ENCODE data around the gene CCDC172.
"Not testable (repeated sequence)": the region's sequence is repeated elsewhere in the genome, so short reads cannot be mapped to it uniquely, and the experiment has no call there.

Gene CCDC172

GRCh38 chr10:116364868-116365267, 40.6 kb downstream of the CCDC172 start:
- ChIA-PET CTCF (interaction anchor here (0.6 kb wide), 1 partner anchor 21 kb away, joined by 3 read pairs; no protein-coding TSS in a partner anchor), POLR2A (no interaction called here)
- Histone ChIP-seq H3K27ac (ENCODE audit: insufficient read depth in 1 of 2, low read depth in 1 of 2, low read length in 2 of 2, poor library complexity in 1 of 2, severe bottlenecking in 2 of 2) (no peak overlapping the region), H3K9me3 (ENCODE audit: control extremely low read depth in 1 of 5, control insufficient read depth in 4 of 5, insufficient read depth in 2 of 5, low read depth in 1 of 5, low read length in 4 of 5) (peaks cover 0 to 1% (median 0%) of the 10 kb centered on the region in 5 experiments), H3K4me3 (ENCODE audit: control insufficient read depth in 1 of 7, extremely low read depth in 1 of 7, insufficient read depth in 4 of 7, low read depth in 2 of 7, low read length in 6 of 7) (no peak overlapping the region), H3K27me3 (replicated peaks in 2 of 5; ENCODE audit: control insufficient read depth in 4 of 5, insufficient read depth in 5 of 5, low read length in 4 of 5) (peaks cover 0 to 5% (median 0%) of the 10 kb centered on the region in 5 experiments), H3K4me1 (ENCODE audit: control extremely low read depth in 1 of 4, control insufficient read depth in 4 of 4, insufficient read depth in 4 of 4, low read length in 3 of 4) (no peaks in the 10 kb centered on the region), H3K36me3 (ENCODE audit: control insufficient read depth in 4 of 4, insufficient read depth in 4 of 4, low read length in 3 of 4) (no peaks in the 10 kb centered on the region)
- no peak for DNase-seq

- no peaks in the 10 kb centered on the region for H3K4me1 ChIP-seq (ENCODE audit: control extremely low read depth in 1 of 4, control insufficient read depth in 4 of 4, insufficient read depth in 4 of 4, low read length in 3 of 4)
- no peak overlapping the region for H3K27ac ChIP-seq (ENCODE audit: insufficient read depth in 1 of 2, low read depth in 1 of 2, low read length in 2 of 2, poor library complexity in 1 of 2, severe bottlenecking in 2 of 2)
- H3K36me3 ChIP-seq (ENCODE audit: control insufficient read depth in 4 of 4, insufficient read depth in 4 of 4, low read length in 3 of 4) = no peaks in the 10 kb centered on the region
- DNase-seq = no peak
- ChIA-PET CTCF (no interaction called here), POLR2A (no interaction called here)
- no peak overlapping the region for H3K4me3 ChIP-seq (ENCODE audit: control insufficient read depth in 1 of 7, extremely low read depth in 1 of 7, insufficient read depth in 4 of 7, low read depth in 2 of 7, low read length in 6 of 7)
- 30% methylated on average over 1 of the region's 1 CpG for WGBS (ENCODE audit: insufficient coverage)
- no peaks in the 10 kb centered on the region for H3K9me3 ChIP-seq (ENCODE audit: control extremely low read depth in 1 of 5, control insufficient read depth in 4 of 5, insufficient read depth in 2 of 5, low read depth in 1 of 5, low read length in 4 of 5)
- H3K27me3 ChIP-seq (replicated peaks in 2 of 5; ENCODE audit: control insufficient read depth in 4 of 5, insufficient read depth in 5 of 5, low read length in 4 of 5) = peaks cover 0 to 1% (median 0%) of the 10 kb centered on the region in 5 experiments
Observed at GRCh38 chr10:116371737-116372136, 47.5 kb downstream of the CCDC172 start.

GRCh38 chr10:116382290-116382689, 58.0 kb downstream of the CCDC172 start:
- CTCF ChIA-PET = interaction anchor here (0.6 kb wide), 2 partner anchors 20 to 581 kb away, joined by 3 to 5 read pairs; no protein-coding TSS in a partner anchor
- WGBS (ENCODE audit: insufficient coverage) = 96% methylated on average over 4 of the region's 5 CpGs

GRCh38 chr10:116385311-116385710, 61.1 kb downstream of the CCDC172 start:
- no peaks in the 10 kb centered on the region for H3K4me1 ChIP-seq (ENCODE audit: control extremely low read depth in 1 of 4, control insufficient read depth in 4 of 4, insufficient read depth in 4 of 4, low read length in 3 of 4)

More at GRCh38 chr10:116382290-116382689, 58.0 kb downstream of the CCDC172 start:
- Histone ChIP-seq H3K9me3 (ENCODE audit: control extremely low read depth in 1 of 5, control insufficient read depth in 4 of 5, insufficient read depth in 2 of 5, low read depth in 1 of 5, low read length in 4 of 5) (no peaks in the 10 kb centered on the region), H3K4me1 (ENCODE audit: control extremely low read depth in 1 of 4, control insufficient read depth in 4 of 4, insufficient read depth in 4 of 4, low read length in 3 of 4) (no peaks in the 10 kb centered on the region), H3K27ac (ENCODE audit: insufficient read depth in 1 of 2, low read depth in 1 of 2, low read length in 2 of 2, poor library complexity in 1 of 2, severe bottlenecking in 2 of 2) (no peak overlapping the region), H3K4me3 (ENCODE audit: control insufficient read depth in 1 of 7, extremely low read depth in 1 of 7, insufficient read depth in 4 of 7, low read depth in 2 of 7, low read length in 6 of 7) (no peak overlapping the region), H3K27me3 (replicated peaks in 2 of 5; ENCODE audit: control insufficient read depth in 4 of 5, insufficient read depth in 5 of 5, low read length in 4 of 5) (peaks cover 0 to 3% (median 0%) of the 10 kb centered on the region in 5 experiments), H3K36me3 (ENCODE audit: control insufficient read depth in 4 of 4, insufficient read depth in 4 of 4, low read length in 3 of 4) (no peaks in the 10 kb centered on the region)
- no peak for DNase-seq
- POLR2A ChIA-PET = no interaction called here

GRCh38 chr10:116385994-116386809, 62.0 kb downstream of the CCDC172 start:
- no peaks in the 10 kb centered on the region for H3K9me3 ChIP-seq (ENCODE audit: control extremely low read depth in 1 of 5, control insufficient read depth in 4 of 5, insufficient read depth in 2 of 5, low read depth in 1 of 5, low read length in 4 of 5)
- H3K4me1 ChIP-seq (ENCODE audit: control extremely low read depth in 1 of 4, control insufficient read depth in 4 of 4, insufficient read depth in 4 of 4, low read length in 3 of 4) = no peaks in the 10 kb centered on the region
- WGBS (ENCODE audit: insufficient coverage) = no CpG with 5 or more reads among the region's 1 CpG
- DNase-seq = peak; percentile 18 to 38 (median 38)
- no peak overlapping the region for H3K4me3 ChIP-seq (ENCODE audit: control insufficient read depth in 1 of 7, extremely low read depth in 1 of 7, insufficient read depth in 4 of 7, low read depth in 2 of 7, low read length in 6 of 7)
- no peaks in the 10 kb centered on the region for H3K36me3 ChIP-seq (ENCODE audit: control insufficient read depth in 4 of 4, insufficient read depth in 4 of 4, low read length in 3 of 4)
- H3K27ac ChIP-seq (ENCODE audit: insufficient read depth in 1 of 2, low read depth in 1 of 2, low read length in 2 of 2, poor library complexity in 1 of 2, severe bottlenecking in 2 of 2) = no peak overlapping the region
- ChIA-PET CTCF (interaction anchor here (0.9 to 2.1 kb wide), 4 partner anchors 22 to 679 kb away, joined by 3 to 8 read pairs (median 4); no protein-coding TSS in a partner anchor), POLR2A (no interaction called here)
- H3K27me3 ChIP-seq (replicated peaks in 2 of 5; ENCODE audit: control insufficient read depth in 4 of 5, insufficient read depth in 5 of 5, low read length in 4 of 5) = peaks cover 0 to 5% (median 2%) of the 10 kb centered on the region in 5 experiments

More at GRCh38 chr10:116385311-116385710, 61.1 kb downstream of the CCDC172 start:
- POLR2A ChIA-PET = no interaction called here
- H3K4me3 ChIP-seq (ENCODE audit: control insufficient read depth in 1 of 7, extremely low read depth in 1 of 7, insufficient read depth in 4 of 7, low read depth in 2 of 7, low read length in 6 of 7) = no peak overlapping the region
- no peaks in the 10 kb centered on the region for H3K9me3 ChIP-seq (ENCODE audit: control extremely low read depth in 1 of 5, control insufficient read depth in 4 of 5, insufficient read depth in 2 of 5, low read depth in 1 of 5, low read length in 4 of 5)
- DNase-seq = no peak
- 100% methylated on average over 1 of the region's 2 CpGs for WGBS (ENCODE audit: insufficient coverage)
- no peak overlapping the region for H3K27ac ChIP-seq (ENCODE audit: insufficient read depth in 1 of 2, low read depth in 1 of 2, low read length in 2 of 2, poor library complexity in 1 of 2, severe bottlenecking in 2 of 2)
- H3K36me3 ChIP-seq (ENCODE audit: control insufficient read depth in 4 of 4, insufficient read depth in 4 of 4, low read length in 3 of 4) = no peaks in the 10 kb centered on the region
- CTCF ChIA-PET = interaction anchor here (1.1 to 2.1 kb wide), 3 partner anchors 21 to 678 kb away, joined by 3 to 8 read pairs (median 4); no protein-coding TSS in a partner anchor
- H3K27me3 ChIP-seq (replicated peaks in 2 of 5; ENCODE audit: control insufficient read depth in 4 of 5, insufficient read depth in 5 of 5, low read length in 4 of 5) = peaks cover 0 to 5% (median 0%) of the 10 kb centered on the region in 5 experiments

GRCh38 chr10:116393246-116393831, 69.1 kb downstream of the CCDC172 start:
- H3K36me3 ChIP-seq (ENCODE audit: control insufficient read depth in 4 of 4, insufficient read depth in 4 of 4, low read length in 3 of 4); H3K9me3 ChIP-seq (ENCODE audit: control extremely low read depth in 1 of 5, control insufficient read depth in 4 of 5, insufficient read depth in 2 of 5, low read depth in 1 of 5, low read length in 4 of 5); POLR2A ChIA-PET; H3K27me3 ChIP-seq (replicated peaks in 2 of 5; ENCODE audit: control insufficient read depth in 4 of 5, insufficient read depth in 5 of 5, low read length in 4 of 5); H3K4me3 ChIP-seq (ENCODE audit: control insufficient read depth in 1 of 7, extremely low read depth in 1 of 7, insufficient read depth in 4 of 7, low read depth in 2 of 7, low read length in 6 of 7); H3K4me1 ChIP-seq (ENCODE audit: control extremely low read depth in 1 of 4, control insufficient read depth in 4 of 4, insufficient read depth in 4 of 4, low read length in 3 of 4); DNase-seq; H3K27ac ChIP-seq (ENCODE audit: insufficient read depth in 1 of 2, low read depth in 1 of 2, low read length in 2 of 2, poor library complexity in 1 of 2, severe bottlenecking in 2 of 2); CTCF ChIA-PET: not testable (repeated sequence)
- 98% methylated on average over 30 of the region's 43 CpGs for WGBS (ENCODE audit: insufficient coverage)
